HG03095 (cell line): ENCODE measurements around the gene GMPR.
"Not testable (repeated sequence)": the region's sequence is repeated elsewhere in the genome, so short reads cannot be mapped to it uniquely, and the experiment has no call there.

Source experiments
- ATAC-seq: cut with Tn5 transposase; IDR thresholded peaks from one replicate; pipeline ENCODE4 v1.9.1; 2021; ENCODE audit warnings: moderate library complexity; ENCODE audit not compliant: unreplicated experiment

GMPR gene

DNA sequence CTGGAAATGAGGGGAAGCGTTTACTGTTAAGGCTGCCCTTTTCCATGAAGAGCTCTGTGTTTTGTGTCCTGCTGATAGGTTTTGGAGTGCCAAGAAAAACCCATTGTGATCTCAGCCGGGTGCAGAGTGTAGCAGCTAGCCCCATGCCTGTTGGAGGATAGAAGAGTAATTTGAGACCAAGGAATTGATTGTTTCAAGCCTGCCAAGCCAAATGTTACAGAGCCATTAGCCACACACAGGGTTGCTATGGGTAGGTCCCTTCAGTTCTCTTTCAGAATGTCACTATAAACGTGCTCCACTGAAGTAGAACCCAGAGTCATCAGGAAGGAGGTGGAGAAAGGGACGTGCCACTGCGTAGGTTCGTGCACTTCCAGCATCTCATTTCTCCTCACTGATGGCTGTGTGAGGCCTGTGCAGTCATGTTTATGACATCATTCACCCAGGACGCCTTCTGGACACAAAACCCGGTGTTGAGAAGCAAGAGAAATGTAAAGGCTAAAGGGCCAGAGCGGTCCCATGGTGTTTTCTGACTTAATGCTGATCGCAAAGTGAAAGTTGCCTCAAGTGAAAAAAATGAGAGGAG is 6.6 kb downstream of the GMPR start:
- no peak for ATAC-seq

DNA sequence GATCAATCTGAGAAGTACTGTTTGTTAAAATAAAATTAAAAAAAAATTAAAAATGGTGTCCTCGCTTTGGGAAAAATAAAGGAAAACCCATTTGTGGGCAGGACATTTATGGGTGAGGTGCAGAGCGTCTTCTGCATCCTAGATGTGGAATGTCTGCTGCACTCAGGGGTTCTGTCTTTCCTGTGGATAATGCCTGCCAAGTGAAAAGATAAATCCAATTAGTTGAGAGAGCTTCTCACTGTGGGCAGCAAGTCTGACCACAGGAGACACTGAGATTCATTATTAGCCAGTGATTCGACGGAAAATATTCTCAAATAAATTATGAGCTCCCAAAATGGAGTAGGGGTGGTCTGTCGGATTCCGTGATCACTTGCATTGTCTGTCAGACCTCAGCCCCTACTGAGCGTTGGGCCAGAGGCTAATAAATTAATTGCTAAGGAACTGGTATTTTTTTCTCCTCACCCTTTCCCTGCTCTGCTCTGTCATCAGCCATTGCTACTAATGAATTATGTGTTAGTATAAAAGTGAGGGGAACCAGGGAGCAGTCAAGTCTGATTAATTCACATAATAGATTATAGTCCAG is 10.0 kb downstream of the GMPR start:
- no peak for ATAC-seq

DNA sequence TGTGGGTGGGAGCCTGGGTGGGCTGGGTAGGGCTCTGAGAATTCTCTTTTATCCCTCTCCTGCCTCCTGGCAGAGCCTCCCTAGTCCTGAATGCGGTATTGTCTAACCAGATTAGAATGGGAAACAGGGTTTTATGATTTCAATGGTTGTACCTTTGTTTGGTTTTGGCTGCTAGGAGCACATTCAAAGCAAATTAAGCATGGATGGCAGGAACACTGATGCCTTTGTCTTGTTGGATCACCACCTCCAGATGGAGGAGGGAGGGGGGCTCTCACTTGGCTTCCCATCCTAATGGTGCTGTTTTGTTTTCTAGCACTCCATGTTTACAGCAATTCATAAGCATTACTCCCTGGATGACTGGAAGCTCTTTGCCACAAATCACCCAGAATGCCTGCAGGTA is 11.6 kb downstream of the GMPR start:
- no peak for ATAC-seq

GRCh38 chr6:16251706-16252105 is 13.3 kb downstream of the GMPR start:
- ATAC-seq, result no peak

DNA sequence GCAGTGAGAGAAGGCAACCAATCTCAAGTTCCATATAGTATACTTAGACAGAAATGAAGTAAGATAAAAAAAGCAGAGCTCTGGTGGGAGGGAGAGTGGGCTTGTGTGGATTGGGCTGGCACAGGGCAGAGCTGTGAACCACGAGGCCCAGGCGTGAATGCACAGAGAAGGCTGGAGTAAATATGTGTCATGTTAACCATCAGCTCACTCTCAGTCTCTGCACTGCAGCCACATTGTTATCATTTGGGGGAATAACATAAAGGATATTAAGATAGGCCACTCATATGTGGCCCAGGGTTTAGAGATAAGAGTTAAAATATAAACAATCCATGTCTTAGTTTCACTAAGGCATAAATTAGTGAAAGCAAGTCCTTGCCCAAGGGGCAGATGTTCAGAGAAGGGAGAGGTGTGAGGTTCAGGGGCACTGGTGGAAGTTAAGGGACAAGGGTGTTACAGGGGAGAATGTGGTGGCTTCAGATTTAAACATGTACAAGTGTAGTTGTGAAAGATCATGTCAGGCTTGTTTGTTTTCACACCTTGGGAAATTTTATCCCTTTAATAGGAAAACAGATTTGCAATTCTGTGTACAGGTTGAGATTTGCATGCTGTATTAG is 14.4 kb downstream of the GMPR start:
- no peak for ATAC-seq

DNA sequence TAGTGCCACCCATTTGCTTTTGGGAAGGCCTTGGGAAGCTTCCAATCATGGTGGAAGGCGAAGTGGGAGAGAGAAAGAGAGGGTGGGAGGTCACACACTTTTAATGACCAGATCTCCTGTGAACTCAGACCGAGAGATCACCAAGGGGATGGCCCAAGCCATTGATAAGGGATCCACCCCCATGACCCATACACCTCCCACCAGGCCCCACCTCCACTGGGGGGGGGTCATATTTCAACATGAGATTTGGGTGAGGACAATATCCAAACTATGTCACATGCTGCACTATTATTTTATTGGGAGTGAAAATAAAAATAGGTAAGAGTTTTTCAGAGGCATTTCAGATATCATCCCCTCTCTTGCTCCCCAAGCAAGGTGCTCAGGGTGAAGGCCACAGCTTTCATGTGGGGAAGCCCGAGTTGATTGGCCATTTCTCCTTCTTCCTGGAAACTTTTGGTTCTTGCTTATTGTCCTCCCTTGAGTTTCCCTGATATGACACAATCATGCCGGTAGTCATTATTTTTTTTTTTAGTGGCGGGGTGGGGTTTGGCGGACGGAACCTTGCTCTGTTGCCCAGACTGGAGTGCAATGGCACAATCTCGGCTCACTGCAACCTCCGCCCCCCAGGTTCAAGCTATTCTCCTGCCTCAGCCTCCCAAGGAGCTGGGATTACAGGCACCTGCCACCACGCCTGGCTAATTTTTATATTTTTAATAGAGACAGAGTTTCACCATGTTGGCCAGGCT is 15.2 kb downstream of the GMPR start:
- ATAC-seq, result no peak

DNA sequence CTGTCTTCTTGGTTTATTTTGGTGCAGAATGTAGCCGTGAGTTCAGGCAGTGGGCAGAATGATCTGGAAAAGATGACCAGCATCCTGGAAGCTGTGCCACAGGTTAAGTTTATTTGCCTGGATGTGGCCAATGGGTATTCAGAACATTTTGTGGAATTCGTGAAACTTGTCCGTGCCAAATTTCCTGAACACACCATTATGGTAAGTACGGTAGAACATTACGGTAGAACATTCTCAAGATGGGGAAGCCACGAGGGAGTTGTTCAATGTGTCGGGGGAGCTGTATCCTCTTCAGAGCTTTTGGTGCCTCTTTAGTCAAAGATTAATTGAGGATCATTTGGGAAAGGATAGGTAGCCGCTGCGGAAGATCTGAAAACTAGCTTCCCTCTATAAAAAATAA is 16.1 kb downstream of the GMPR start:
- no peak for ATAC-seq

DNA sequence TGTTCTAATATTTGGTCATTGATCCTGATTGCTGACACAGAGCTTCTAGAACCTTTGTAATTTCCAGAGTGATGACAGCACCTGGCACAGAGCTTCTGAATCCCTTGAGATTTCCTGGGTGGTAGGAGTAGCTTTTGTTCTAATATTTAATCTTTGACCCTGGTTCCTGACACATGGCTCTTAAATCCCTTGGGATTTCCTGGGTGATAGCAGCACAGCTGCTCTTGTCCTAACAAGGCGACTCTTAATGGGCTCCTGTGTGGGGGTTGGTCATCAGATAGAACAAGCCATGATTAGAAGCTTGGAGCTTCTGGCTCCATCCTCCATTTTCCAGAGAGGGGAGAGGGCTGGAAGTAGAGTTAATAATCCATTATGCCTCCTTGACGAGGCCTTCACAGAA is 18.4 kb downstream of the GMPR start:
- no peak for ATAC-seq

DNA sequence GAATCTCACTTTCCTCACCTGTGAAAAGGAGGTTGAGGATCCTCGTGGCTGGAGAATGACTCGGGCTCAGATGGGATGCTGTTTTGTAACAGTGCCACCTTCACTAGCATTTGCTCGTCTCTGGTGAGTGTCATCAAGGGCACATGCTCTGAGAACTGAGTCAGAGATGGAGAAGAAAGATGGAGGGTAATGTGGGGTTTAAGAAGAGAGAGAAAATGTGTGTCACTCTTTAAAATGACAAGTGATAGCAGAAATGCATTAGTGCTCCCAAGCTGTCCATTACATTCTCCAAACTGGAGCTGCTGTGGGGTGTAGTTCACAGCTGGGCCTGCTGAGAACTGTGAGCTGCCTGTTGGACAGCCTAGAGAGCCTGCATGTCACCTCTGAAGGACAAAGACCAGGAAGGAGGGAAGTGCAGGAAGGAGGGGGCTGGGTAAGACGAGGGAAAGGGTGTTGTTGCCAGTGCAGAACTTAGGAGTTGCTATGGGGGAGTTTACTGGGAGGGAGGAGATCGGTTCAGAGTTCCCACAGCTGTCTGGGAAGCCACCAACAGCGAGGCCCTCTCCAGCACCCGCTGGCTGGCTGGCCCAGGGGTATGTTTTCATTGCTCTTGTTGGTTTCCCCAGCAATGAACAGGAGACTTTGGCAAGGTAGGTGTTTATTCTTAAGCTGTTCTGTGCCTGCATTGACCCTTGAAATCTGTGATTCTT is 19.8 kb downstream of the GMPR start:
- ATAC-seq, result no peak

DNA sequence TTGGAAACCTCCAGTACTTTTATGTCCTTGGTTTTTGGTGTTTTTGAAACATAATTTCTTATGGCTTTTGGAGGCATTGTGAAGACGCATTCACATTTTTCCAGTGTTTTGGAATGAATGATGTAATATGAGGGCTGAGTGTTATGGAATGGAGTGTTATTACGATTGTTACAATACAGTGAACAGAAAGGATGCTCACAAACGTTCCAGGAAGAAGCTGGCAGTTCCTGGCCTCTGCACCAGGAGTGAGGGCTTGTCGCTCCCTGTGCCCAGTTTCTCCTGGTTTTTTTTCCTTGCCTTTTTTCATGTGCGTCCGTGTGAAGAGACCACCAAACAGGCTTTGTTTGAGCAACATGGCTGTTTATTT is 20.3 kb downstream of the GMPR start:
- no peak for ATAC-seq

DNA sequence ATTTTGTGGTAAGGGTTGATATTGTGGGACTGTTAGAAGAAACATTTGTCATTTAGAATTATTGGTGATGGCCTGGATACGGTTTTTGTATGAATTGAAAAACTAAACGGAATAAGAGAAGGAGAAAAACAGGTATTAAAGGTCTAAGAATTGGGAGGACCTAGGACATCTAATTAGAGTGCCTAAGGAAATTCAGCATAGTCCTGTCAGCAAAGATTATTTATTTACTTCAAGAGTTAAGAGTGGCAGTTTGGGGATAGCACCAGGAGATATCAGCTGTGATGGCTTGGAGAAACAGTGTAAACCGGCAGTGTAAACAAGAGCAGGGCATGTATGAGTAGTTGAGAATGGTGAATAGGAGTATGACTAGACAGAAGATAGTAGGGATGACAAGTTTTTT is 21.2 kb downstream of the GMPR start:
- ATAC-seq, result not testable (repeated sequence)

- not testable (repeated sequence) for ATAC-seq
Measured at GRCh38 chr6:16260602-16261001, 22.2 kb downstream of the GMPR start.

DNA sequence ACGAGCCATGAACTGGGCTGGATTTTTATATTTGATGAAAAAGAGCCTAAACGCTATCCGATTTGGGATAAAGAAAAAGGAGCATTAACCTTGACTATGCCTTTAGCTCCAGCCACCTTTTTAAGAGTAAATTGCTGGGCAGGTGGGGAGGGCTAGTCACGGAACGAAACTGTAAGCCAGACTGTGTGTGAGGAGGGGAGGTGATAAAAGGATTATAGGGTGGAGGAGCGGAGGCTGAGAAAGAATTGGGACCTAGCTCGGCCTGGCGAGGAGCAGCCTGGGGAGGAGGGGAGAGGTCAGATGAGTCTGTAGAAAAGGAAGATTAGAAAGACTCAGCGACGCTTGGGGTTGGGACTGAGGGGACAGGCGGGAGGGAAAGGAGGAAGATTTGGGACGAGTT is 24.4 kb downstream of the GMPR start:
- ATAC-seq, result not testable (repeated sequence)

DNA sequence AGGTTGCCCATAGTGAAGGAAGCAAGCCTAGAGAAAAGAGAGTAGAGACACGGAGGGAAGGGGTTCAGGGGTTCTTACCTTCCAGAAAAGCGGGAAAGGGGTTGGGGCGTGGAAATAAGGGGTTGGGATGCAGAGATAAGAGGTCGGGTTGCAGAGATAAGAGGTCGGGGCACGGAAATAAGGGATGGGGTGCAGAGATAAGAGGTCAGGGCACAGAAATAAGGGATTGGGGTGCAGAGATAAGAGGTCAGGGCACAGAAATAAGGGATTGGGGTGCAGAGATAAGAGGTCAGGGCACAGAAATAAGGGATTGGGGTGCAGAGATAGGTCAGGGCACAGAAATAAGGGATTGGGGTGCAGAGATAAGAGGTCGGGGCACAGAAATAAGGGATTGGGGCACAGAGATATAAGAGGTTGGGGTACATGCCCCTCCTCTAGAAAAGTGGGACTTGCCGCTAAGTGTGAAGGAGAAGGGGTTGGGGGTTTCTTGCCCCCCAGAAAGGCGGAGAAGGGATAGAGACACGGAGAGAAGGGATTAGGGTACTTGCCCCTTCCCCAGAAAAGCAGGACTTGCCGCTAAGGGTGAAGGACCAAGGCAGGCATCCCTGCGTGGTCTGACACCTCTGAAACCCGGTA is 25.2 kb downstream of the GMPR start:
- not testable (repeated sequence) for ATAC-seq

- ATAC-seq, result no peak
Measured at GRCh38 chr6:16264785-16265184, 26.4 kb downstream of the GMPR start.

GRCh38 chr6:16265351-16266341 is 27.3 kb downstream of the GMPR start:
- no peak for ATAC-seq

DNA sequence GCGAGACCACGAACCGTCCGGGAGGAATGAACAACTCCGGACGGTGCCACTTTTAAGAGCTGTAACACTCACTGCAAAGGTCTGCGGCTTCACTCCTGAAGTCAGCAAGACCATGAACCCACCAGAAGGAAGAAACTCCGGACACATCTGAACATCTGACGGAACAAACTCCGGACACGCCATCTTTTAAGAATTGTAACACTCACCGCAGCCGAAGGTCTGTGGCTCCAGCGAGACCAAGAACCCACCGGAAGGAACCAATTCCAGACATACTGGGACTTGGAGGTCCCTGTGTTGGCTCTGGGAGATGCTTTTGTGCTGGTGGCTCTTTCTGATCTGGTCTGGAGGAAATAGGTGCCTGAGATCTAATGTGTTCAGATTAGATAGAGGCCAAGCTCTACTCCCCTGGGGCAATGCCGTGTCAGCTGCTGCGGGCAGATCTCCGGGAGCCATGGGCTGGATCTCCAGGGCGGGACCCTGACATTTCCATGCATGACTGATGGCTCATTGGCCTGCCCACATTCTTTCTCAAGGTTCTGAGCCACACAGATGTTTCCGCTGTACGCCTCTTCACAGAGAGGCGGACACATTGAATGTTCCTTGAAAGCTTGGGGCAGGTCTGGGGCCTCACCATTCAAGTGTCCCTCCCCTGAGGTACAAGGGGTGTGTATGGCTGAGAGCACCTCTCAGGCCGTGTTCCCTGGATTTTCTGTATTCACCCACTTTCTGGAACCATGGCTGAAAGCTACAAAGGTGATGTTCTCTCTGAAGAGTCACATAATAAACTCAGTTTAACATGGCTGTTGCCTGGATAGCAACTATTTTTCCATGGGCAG is 29.3 kb downstream of the GMPR start:
- no peak for ATAC-seq

DNA sequence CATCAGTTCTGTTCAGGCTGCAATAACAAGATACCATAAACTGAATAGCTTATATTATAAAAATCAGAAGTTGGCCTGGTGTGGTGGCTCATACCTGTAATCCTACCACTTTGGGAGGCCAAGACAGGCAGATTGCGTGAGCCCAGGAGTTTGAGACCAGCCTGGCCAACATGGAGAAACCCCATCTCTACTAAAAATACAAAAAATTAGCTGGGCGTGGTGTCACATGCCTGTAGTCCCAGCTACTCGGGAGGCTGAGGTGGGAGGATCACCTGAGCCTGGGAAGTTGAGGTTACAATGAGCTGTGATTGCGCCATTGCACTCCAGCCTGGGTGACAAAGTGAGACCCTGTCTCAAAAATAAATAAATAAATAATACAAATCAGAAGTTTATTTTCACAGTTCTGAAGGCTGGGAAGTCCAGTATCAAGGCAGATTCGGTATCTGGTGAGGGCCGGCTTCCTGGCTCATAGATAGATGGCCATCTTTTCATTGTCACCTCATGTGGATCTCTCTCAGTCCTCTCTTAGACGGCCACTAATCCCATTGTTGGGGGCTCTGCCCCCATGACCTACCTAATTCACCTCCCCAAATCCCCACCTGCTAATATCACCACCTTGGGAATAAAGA is 31.2 kb downstream of the GMPR start:
- not testable (repeated sequence) for ATAC-seq
